ENCODE results near the gene GP1BB.

The GP1BB gene

GRCh38 chr22:19743651-19744050 lies 20.3 kb downstream of the GP1BB start:
- H2AK5ac ChIP-seq (ENCODE audit: low read length), result no peak overlapping the region
- no peak overlapping the region for H3K14ac ChIP-seq (ENCODE audit: low read length)
- H3K27ac ChIP-seq (ENCODE audit: low read depth, low read length), result no peak overlapping the region
- H3K27me3 ChIP-seq (ENCODE audit: insufficient read depth, low read length), result no peaks in the 10 kb centered on the region
- no peak overlapping the region for H2AFZ ChIP-seq (ENCODE audit: insufficient read depth, low read length, poor library complexity)
- no CpG with 5 or more reads among the region's 4 CpGs for WGBS (ENCODE audit: extremely low coverage, insufficient coverage, insufficient read length)
- no peaks in the 10 kb centered on the region for H3K79me2 ChIP-seq (ENCODE audit: control insufficient read depth, insufficient read depth, low read length, poor library complexity)
- no peak overlapping the region for H3K4me2 ChIP-seq (ENCODE audit: low read length)
- no peak overlapping the region for H3K18ac ChIP-seq (ENCODE audit: low read length)
- no peak overlapping the region for H4K8ac ChIP-seq (ENCODE audit: low read depth, low read length)
- peaks cover 8 to 10% of the 10 kb centered on the region in 2 experiments for H3K4me1 ChIP-seq (ENCODE audit: control insufficient read depth in 1 of 2, insufficient read depth in 2 of 2, low read length in 2 of 2)
- H4K12ac ChIP-seq (ENCODE audit: low read depth, low read length), result no peak overlapping the region
- no peak overlapping the region for H2BK12ac ChIP-seq (ENCODE audit: low read length)
- H3K9me3 ChIP-seq (ENCODE audit: insufficient read depth, low read depth, low read length), result peaks cover 2% of the 10 kb centered on the region
- H3K23ac ChIP-seq (ENCODE audit: low read length), result no peak overlapping the region
- H3K36me3 ChIP-seq (ENCODE audit: control insufficient read depth in 1 of 2, insufficient read depth in 2 of 2, low read length in 2 of 2), result no peaks in the 10 kb centered on the region
- H3K4me3 ChIP-seq (ENCODE audit: low read depth, low read length), result no peak overlapping the region
- no peak overlapping the region for H2BK120ac ChIP-seq (ENCODE audit: insufficient read depth, low read length, poor library complexity)
- H3K79me1 ChIP-seq (ENCODE audit: low read length), result peaks cover 11% of the 10 kb centered on the region
- H2BK5ac ChIP-seq (ENCODE audit: low read depth, low read length, poor library complexity), result no peak overlapping the region
- H3K9ac ChIP-seq (ENCODE audit: low read length), result no peak overlapping the region
- H3K4ac ChIP-seq (ENCODE audit: low read depth, low read length), result no peak overlapping the region
- H4K91ac ChIP-seq (ENCODE audit: low read depth, low read length), result no peak overlapping the region
- no peak for DNase-seq

- no peak overlapping the region for H3K18ac ChIP-seq (ENCODE audit: low read length)
- no CpG with 5 or more reads among the region's 13 CpGs for WGBS (ENCODE audit: extremely low coverage, insufficient coverage, insufficient read length)
- peaks cover 11% of the 10 kb centered on the region for H3K79me1 ChIP-seq (ENCODE audit: low read length)
- H4K91ac ChIP-seq (ENCODE audit: low read depth, low read length), result no peak overlapping the region
- H2BK5ac ChIP-seq (ENCODE audit: low read depth, low read length, poor library complexity), result no peak overlapping the region
- no peak overlapping the region for H4K12ac ChIP-seq (ENCODE audit: low read depth, low read length)
- no peak overlapping the region for H3K9ac ChIP-seq (ENCODE audit: low read length)
- H3K4ac ChIP-seq (ENCODE audit: low read depth, low read length), result no peak overlapping the region
- H2AFZ ChIP-seq (ENCODE audit: insufficient read depth, low read length, poor library complexity), result no peak overlapping the region
- no peak overlapping the region for H2AK5ac ChIP-seq (ENCODE audit: low read length)
- no peaks in the 10 kb centered on the region for H3K36me3 ChIP-seq (ENCODE audit: control insufficient read depth in 1 of 2, insufficient read depth in 2 of 2, low read length in 2 of 2)
- no peak overlapping the region for H4K8ac ChIP-seq (ENCODE audit: low read depth, low read length)
- H3K4me3 ChIP-seq (ENCODE audit: low read depth, low read length), result no peak overlapping the region
- H3K14ac ChIP-seq (ENCODE audit: low read length), result no peak overlapping the region
- no peak overlapping the region for H2BK12ac ChIP-seq (ENCODE audit: low read length)
- peaks cover 2% of the 10 kb centered on the region for H3K9me3 ChIP-seq (ENCODE audit: insufficient read depth, low read depth, low read length)
- no peaks in the 10 kb centered on the region for H3K79me2 ChIP-seq (ENCODE audit: control insufficient read depth, insufficient read depth, low read length, poor library complexity)
- no peaks in the 10 kb centered on the region for H3K27me3 ChIP-seq (ENCODE audit: insufficient read depth, low read length)
- no peak overlapping the region for H3K27ac ChIP-seq (ENCODE audit: low read depth, low read length)
- H3K4me2 ChIP-seq (ENCODE audit: low read length), result no peak overlapping the region
- no peak for DNase-seq
- no peak overlapping the region for H2BK120ac ChIP-seq (ENCODE audit: insufficient read depth, low read length, poor library complexity)
- peaks cover 8 to 10% of the 10 kb centered on the region in 2 experiments for H3K4me1 ChIP-seq (ENCODE audit: control insufficient read depth in 1 of 2, insufficient read depth in 2 of 2, low read length in 2 of 2)
- no peak overlapping the region for H3K23ac ChIP-seq (ENCODE audit: low read length)
These were observed 21.1 kb downstream of the GP1BB start for GRCh38 chr22:19744350-19745006.

- no peak overlapping the region for H3K4me2 ChIP-seq (ENCODE audit: low read length)
- peak overlapping the region; percentile 30 for H3K14ac ChIP-seq (ENCODE audit: low read length)
- peak overlapping the region; percentile 8 for H2BK120ac ChIP-seq (ENCODE audit: insufficient read depth, low read length, poor library complexity)
- peak overlapping the region; percentile 15 for H2BK5ac ChIP-seq (ENCODE audit: low read depth, low read length, poor library complexity)
- no peaks in the 10 kb centered on the region for H3K27me3 ChIP-seq (ENCODE audit: insufficient read depth, low read length)
- H3K4me1 ChIP-seq (ENCODE audit: control insufficient read depth in 1 of 2, insufficient read depth in 2 of 2, low read length in 2 of 2), result peaks cover 8 to 10% of the 10 kb centered on the region in 2 experiments
- no CpG with 5 or more reads among the region's 24 CpGs for whole genome bisulfite sequencing (ENCODE audit: extremely low coverage, insufficient coverage, insufficient read length)
- peak overlapping the region; percentile 14 for H3K18ac ChIP-seq (ENCODE audit: low read length)
- peak overlapping the region; percentile 68 for H4K8ac ChIP-seq (ENCODE audit: low read depth, low read length)
- no peak overlapping the region for H3K23ac ChIP-seq (ENCODE audit: low read length)
- H3K79me1 ChIP-seq (ENCODE audit: low read length), result peaks cover 11% of the 10 kb centered on the region
- no peak overlapping the region for H4K12ac ChIP-seq (ENCODE audit: low read depth, low read length)
- H2BK12ac ChIP-seq (ENCODE audit: low read length), result peak overlapping the region; percentile 67
- peak overlapping the region; percentile 16 for H3K27ac ChIP-seq (ENCODE audit: low read depth, low read length)
- DNase-seq, result no peak
- H3K36me3 ChIP-seq (ENCODE audit: control insufficient read depth in 1 of 2, insufficient read depth in 2 of 2, low read length in 2 of 2), result no peaks in the 10 kb centered on the region
- no peak overlapping the region for H3K4ac ChIP-seq (ENCODE audit: low read depth, low read length)
- H3K9me3 ChIP-seq (ENCODE audit: insufficient read depth, low read depth, low read length), result peaks cover 2% of the 10 kb centered on the region
- H2AFZ ChIP-seq (ENCODE audit: insufficient read depth, low read length, poor library complexity), result peak overlapping the region; percentile 18
- no peaks in the 10 kb centered on the region for H3K79me2 ChIP-seq (ENCODE audit: control insufficient read depth, insufficient read depth, low read length, poor library complexity)
- peak overlapping the region; percentile 27 for H2AK5ac ChIP-seq (ENCODE audit: low read length)
- H3K4me3 ChIP-seq (ENCODE audit: low read depth, low read length), result no peak overlapping the region
- H4K91ac ChIP-seq (ENCODE audit: low read depth, low read length), result peak overlapping the region; percentile 69
- H3K9ac ChIP-seq (ENCODE audit: low read length), result no peak overlapping the region
These were observed 22.1 kb downstream of the GP1BB start for GRCh38 chr22:19745155-19746101.

GRCh38 chr22:19746726-19747125 lies 23.4 kb downstream of the GP1BB start:
- Histone ChIP-seq H3K9me3 (ENCODE audit: insufficient read depth, low read depth, low read length) (peaks cover 2% of the 10 kb centered on the region), H2AFZ (ENCODE audit: insufficient read depth, low read length, poor library complexity) (no peak overlapping the region), H4K12ac (ENCODE audit: low read depth, low read length) (no peak overlapping the region), H3K23ac (ENCODE audit: low read length) (no peak overlapping the region), H3K27ac (ENCODE audit: low read depth, low read length) (no peak overlapping the region), H2BK5ac (ENCODE audit: low read depth, low read length, poor library complexity) (no peak overlapping the region), H3K27me3 (ENCODE audit: insufficient read depth, low read length) (no peaks in the 10 kb centered on the region), H3K4me1 (ENCODE audit: control insufficient read depth in 1 of 2, insufficient read depth in 2 of 2, low read length in 2 of 2) (peaks cover 8 to 11% of the 10 kb centered on the region in 2 experiments), H3K4me2 (ENCODE audit: low read length) (no peak overlapping the region), H2BK12ac (ENCODE audit: low read length) (peak overlapping the region; percentile 6), H3K4ac (ENCODE audit: low read depth, low read length) (no peak overlapping the region), H2AK5ac (ENCODE audit: low read length) (peak overlapping the region; percentile 18), H3K9ac (ENCODE audit: low read length) (no peak overlapping the region), H3K4me3 (ENCODE audit: low read depth, low read length) (no peak overlapping the region), H3K18ac (ENCODE audit: low read length) (no peak overlapping the region), H3K79me2 (ENCODE audit: control insufficient read depth, insufficient read depth, low read length, poor library complexity) (no peaks in the 10 kb centered on the region), H2BK120ac (ENCODE audit: insufficient read depth, low read length, poor library complexity) (no peak overlapping the region), H3K36me3 (ENCODE audit: control insufficient read depth in 1 of 2, insufficient read depth in 2 of 2, low read length in 2 of 2) (no peaks in the 10 kb centered on the region), H4K8ac (ENCODE audit: low read depth, low read length) (peak overlapping the region; percentile 23), H3K79me1 (ENCODE audit: low read length) (peaks cover 11% of the 10 kb centered on the region), H4K91ac (ENCODE audit: low read depth, low read length) (no peak overlapping the region), H3K14ac (ENCODE audit: low read length) (no peak overlapping the region)
- no peak for DNase-seq
- WGBS (ENCODE audit: extremely low coverage, insufficient coverage, insufficient read length), result no CpG with 5 or more reads among the region's 13 CpGs
